GM12892 (cell line): Measurements from ENCODE around the gene FADD.
"Not testable (repeated sequence)": the region's sequence is repeated elsewhere in the genome, so short reads cannot be mapped to it uniquely, and the experiment has no call there.

Source experiments
- DNase-seq: peaks from one replicate; pipeline ENCODE4 v3.0.0; 2011; ENCODE audit not compliant: insufficient read length
- FAIRE-seq: peaks from 2 replicates; lab custom pipeline; 2011; peaks lifted over from hg19 to GRCh38; lab: Jason Lieb, UNC
- POLR2A ChIP-seq: IDR thresholded peaks from 2 replicates; pipeline ENCODE4 v1.6.1; 2011; ENCODE audit warnings: low read depth, low read length, control low read depth
- POLR2AphosphoS5 ChIP-seq: IDR thresholded peaks from 2 replicates; pipeline ENCODE4 v1.6.1; 2011; ENCODE audit warnings: low read depth, low read length, control low read depth
- TAF1 ChIP-seq: IDR thresholded peaks from 2 replicates; pipeline ENCODE4 v1.6.1; 2011; ENCODE audit warnings: low read depth, mild to moderate bottlenecking, control low read depth, low read length, borderline replicate concordance

The FADD gene

GRCh38 chr11:70210051-70210501 lies 7.0 kb downstream of the FADD start:
- DNase-seq (no peak), FAIRE-seq (no peak)
- no peak for TF ChIP-seq TAF1
- TF ChIP-seq POLR2A, result no peak
- no peak for TF ChIP-seq POLR2AphosphoS5

- no peak for FAIRE-seq
- TF ChIP-seq TAF1 (no peak), POLR2A (no peak), POLR2AphosphoS5 (no peak)
- DNase-seq, result no peak
These were observed 7.4 kb downstream of the FADD start for GRCh38 chr11:70210530-70210929.

- no peak for DNase-seq
- no peak for FAIRE-seq
- TF ChIP-seq POLR2AphosphoS5 (no peak), TAF1 (no peak), POLR2A (no peak)
These were observed 9.2 kb downstream of the FADD start for GRCh38 chr11:70212227-70212811.

DNA sequence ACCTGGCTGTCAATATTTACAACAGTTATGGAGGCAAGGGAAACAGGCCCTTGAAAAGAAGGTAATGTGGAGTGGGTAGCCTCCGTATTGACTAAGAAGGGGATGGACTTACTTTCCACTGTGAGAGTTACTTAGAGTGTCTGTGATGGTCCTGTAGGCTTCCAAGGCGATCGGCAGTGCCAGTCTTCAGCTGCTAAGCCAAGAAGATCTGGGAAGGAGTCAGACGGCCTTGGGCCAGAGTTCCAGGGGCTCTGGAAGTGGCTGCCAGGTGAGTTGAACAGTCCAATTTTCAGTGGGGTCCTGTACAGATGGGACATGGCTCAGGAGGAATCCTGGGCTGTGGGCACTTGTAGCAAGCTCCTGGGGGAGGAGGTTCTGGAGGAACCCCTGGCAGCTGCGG lies 14.3 kb downstream of the FADD start:
- DNase-seq, FAIRE-seq: not testable (repeated sequence)

DNA sequence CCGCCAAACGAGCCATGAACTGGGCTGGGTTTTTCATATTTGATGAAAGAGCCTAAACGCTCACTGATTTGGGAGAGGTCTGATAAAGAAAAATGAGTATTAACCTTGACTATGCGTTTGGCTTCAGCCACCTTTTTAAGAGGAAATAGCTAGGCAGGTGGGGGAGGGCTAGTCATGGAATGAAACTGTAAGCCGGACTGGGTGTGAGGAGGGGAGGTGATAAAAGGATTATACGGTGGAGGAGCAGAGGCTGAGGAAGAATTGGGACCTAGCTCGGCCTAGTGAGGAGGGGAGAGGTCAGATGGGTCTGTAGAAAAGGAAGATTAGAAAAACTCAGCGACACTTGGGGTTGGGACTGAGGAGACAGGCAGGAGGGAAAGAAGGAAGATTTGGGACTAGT lies 15.0 kb downstream of the FADD start:
- not testable (repeated sequence) for DNase-seq, FAIRE-seq

- FAIRE-seq (no peak), DNase-seq (no peak)
- TF ChIP-seq TAF1, result no peak
- TF ChIP-seq POLR2AphosphoS5, result no peak
These were observed 17.0 kb downstream of the FADD start for GRCh38 chr11:70220136-70220535.

GRCh38 chr11:70220920-70221319 lies 17.8 kb downstream of the FADD start:
- DNase-seq (no peak), FAIRE-seq (no peak)
- no peak for TF ChIP-seq TAF1
- TF ChIP-seq POLR2A, result no peak
- no peak for TF ChIP-seq POLR2AphosphoS5

GRCh38 chr11:70225681-70226177 lies 22.6 kb downstream of the FADD start:
- no peak for FAIRE-seq
- DNase-seq, result no peak
- TF ChIP-seq TAF1, result no peak
- TF ChIP-seq POLR2AphosphoS5, result no peak
- no peak for TF ChIP-seq POLR2A

- no peak for DNase-seq
- TF ChIP-seq POLR2AphosphoS5 (no peak), TAF1 (no peak), POLR2A (no peak)
- FAIRE-seq, result no peak
These were observed 23.1 kb downstream of the FADD start for GRCh38 chr11:70226183-70226582.

- DNase-seq (peak; percentile 38), FAIRE-seq (no peak)
- no peak for TF ChIP-seq POLR2A
- TF ChIP-seq POLR2AphosphoS5, result no peak
- TF ChIP-seq TAF1, result no peak
These were observed 23.9 kb downstream of the FADD start for GRCh38 chr11:70226967-70227366.

DNA sequence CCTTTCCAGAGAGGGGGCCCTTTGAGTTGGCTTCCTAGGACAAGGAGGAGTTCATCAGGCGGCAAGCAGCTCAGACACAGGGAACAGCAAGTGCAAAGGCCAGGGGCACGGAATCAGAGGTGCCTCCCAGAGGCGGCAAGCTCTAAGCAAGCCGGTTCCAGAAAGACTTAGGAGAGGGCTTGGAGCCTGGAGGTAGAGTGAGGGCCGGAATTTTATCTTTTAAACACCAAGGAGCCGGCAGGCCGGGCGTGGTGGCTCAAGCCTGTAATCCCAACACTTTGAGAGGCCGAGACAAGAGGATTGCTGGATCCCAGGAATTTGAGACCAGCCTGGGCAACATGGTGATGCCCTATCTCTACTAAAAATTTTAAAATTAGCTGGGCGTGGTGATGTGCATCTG lies 26.6 kb downstream of the FADD start:
- no peak for DNase-seq
- no peak for TF ChIP-seq POLR2AphosphoS5
- TF ChIP-seq POLR2A, result no peak
- no peak for TF ChIP-seq TAF1
- FAIRE-seq, result no peak

DNA sequence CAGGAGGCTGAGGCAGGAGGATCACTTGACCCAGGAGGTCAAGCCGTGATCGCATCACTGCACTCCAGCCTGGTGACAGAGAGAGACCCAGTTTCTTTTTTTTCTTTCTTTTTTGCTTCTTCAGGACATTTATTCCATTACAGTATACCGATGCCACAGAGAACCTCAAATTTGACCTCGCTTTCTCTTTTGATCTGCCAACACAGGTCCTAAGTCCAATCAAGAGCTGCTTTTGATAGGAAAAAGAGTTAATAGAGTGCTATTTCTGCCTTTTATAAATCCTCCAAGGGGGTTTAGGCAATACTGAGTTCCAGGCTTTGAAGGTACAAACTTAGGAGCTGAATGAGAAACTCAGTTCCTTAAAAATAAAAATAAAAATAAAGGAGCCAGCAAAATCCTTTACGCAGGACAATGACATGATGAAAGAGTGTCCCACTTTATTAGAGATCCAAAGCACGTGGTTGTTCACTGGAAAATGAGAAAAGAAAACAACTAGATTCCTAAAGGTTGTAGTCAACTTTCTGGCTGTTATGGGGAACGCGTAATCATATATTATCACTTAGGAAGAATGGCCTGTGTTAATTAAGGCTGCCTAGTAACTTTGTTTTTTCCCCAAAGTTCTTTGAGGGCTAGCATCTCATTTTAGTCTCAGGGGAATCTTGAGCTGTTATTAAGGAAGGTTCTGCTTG lies 27.2 kb downstream of the FADD start:
- TF ChIP-seq TAF1 (no peak), POLR2A (no peak), POLR2AphosphoS5 (no peak)
- FAIRE-seq (no peak), DNase-seq (no peak)
